Kidney (tissue), 14 donors: Measurements from ENCODE around the gene PRAMEF13. TPM values are rescaled to one million over a fixed set of nuclear protein-coding genes. Genes with fewer than 3 reads are reported as not detected.
A peak's percentile ranks its signal among the peaks of the same experiment; 100 is the strongest.
"Not testable (repeated sequence)": the region's sequence is repeated elsewhere in the genome, so short reads cannot be mapped to it uniquely, and the experiment has no call there.

Experiments used
- DNase-seq, 5 donors: peaks; one replicate each; pipeline ENCODE4 v3.0.0-alpha.2; 2013 to 2020
- FAIRE-seq: peaks from 2 replicates; lab custom pipeline; 2012; peaks lifted over from hg19 to GRCh38; lab: Jason Lieb, UNC
- H3K27ac ChIP-seq, 2 donors: one replicate each; pipeline ENCODE4 v1.7.0; 2013; ENCODE audit warnings: low read depth in 2 of 2, low read length in 2 of 2, inconsistent platforms in 1 of 2
- H3K27me3 ChIP-seq: one replicate; pipeline ENCODE4 v1.7.1; 2013; ENCODE audit warnings: low read length, inconsistent platforms; ENCODE audit not compliant: control insufficient read depth, insufficient read depth
- H3K36me3 ChIP-seq, 3 donors: one replicate each; pipeline versions ENCODE4 v1.7.0 to v1.7.1; 2013; ENCODE audit warnings: low read length in 3 of 3, control low read depth in 1 of 3, inconsistent platforms in 1 of 3; ENCODE audit not compliant: insufficient read depth in 3 of 3, control insufficient read depth in 2 of 3
- H3K4me1 ChIP-seq, 3 donors: one replicate each; pipeline versions ENCODE4 v1.7.0 to v1.7.1; 2013; ENCODE audit warnings: low read length in 3 of 3, inconsistent platforms in 1 of 3, low read depth in 1 of 3; ENCODE audit not compliant: control insufficient read depth in 2 of 3, insufficient read depth in 2 of 3
- H3K4me3 ChIP-seq, 3 donors: one replicate each; pipeline versions ENCODE4 v1.7.0 to v1.8.1; 2013; ENCODE audit warnings: low read length in 3 of 3, control low read depth in 1 of 3, inconsistent platforms in 1 of 3
- H3K9ac ChIP-seq, 3 donors: one replicate each; pipeline versions ENCODE4 v1.7.0 to v1.7.1; 2013; ENCODE audit warnings: low read length in 3 of 3, control low read depth in 1 of 3, inconsistent platforms in 1 of 3
- H3K9me3 ChIP-seq, 3 donors: one replicate each; pipeline versions ENCODE4 v1.7.0 to v1.7.1; 2013; ENCODE audit warnings: low read length in 3 of 3, control low read depth in 1 of 3, inconsistent platforms in 1 of 3; ENCODE audit not compliant: control insufficient read depth in 2 of 3, insufficient read depth in 1 of 3
- CTCF ChIP-seq: IDR thresholded peaks from 3 replicates; pipeline ENCODE4 v1.5.1; 2012; ENCODE audit warnings: mild to moderate bottlenecking, moderate library complexity, borderline replicate concordance; ENCODE audit not compliant: insufficient read depth; ENCODE audit errors: extremely low read depth
- intact Hi-C: fragments of 100-400 bp; cut with DNase I; formaldehyde crosslinking; loops from one replicate; pipeline ENCODE4 v1.11.1; 2022
- polyA plus RNA-seq: library from polyadenylated mRNA; stranded (reverse); fragments of 350-450 nt; fragmentation: Illumina TruSeq; extraction: RNeasy Lipid Tissue Mini Kit (QIAGEN cat#74804); gene quantifications from one replicate; pipeline ENCODE4 v1.2.3, GENCODE V29; 2014; ENCODE audit warnings: low read depth, low replicate concordance; ENCODE audit not compliant: insufficient read depth
- total RNA-seq: library from RNA; stranded (reverse); fragmentation: NEBNext Ultra II Directional; extraction: Animal tissue kit (Norgen Biotek cat#: 25700); gene quantifications from one replicate; pipeline ENCODE4 v1.2.1, GENCODE V29; 2021
- donor health status: control.
- donor health status: control.
- donor health status: control.
- donor health status: control.
- donor health status: control.
- donor health status: DM: yes; HTN: yes; CAD: no.
- donor health status: Normal renal cell carcinoma (clear cell type).

Gene PRAMEF13
- total and polyA plus RNA-seq, 2 donors from 2014 or later: not detected

GRCh38 chr1:13225675-13226204 is 24.5 kb upstream of the PRAMEF13 start, which contains the start of gene PRAMEF18:
TSS of gene PRAMEF18 (minus strand) at chr1:13226154. CDS start at chr1:13226106, 48 bp downstream.
- H3K4me3 ChIP-seq, H3K9ac ChIP-seq, intact Hi-C loops, H3K9me3 ChIP-seq, FAIRE-seq, H3K36me3 ChIP-seq, H3K27me3 ChIP-seq, H3K4me1 ChIP-seq, H3K27ac ChIP-seq: not testable (repeated sequence)
- DNase-seq: peak in 1 of 5 donors; percentile 51

GRCh38 chr1:13224480-13225060 is 23.4 kb upstream of the PRAMEF13 start:
- FAIRE-seq: no peak

GRCh38 chr1:13222788-13223187 is 21.6 kb upstream of the PRAMEF13 start:
- H3K36me3 ChIP-seq, H3K27me3 ChIP-seq, intact Hi-C loops, FAIRE-seq, H3K4me1 ChIP-seq, H3K9me3 ChIP-seq, H3K27ac ChIP-seq, DNase-seq, H3K4me3 ChIP-seq, H3K9ac ChIP-seq: not testable (repeated sequence)

More at GRCh38 chr1:13224480-13225060, 23.4 kb upstream of the PRAMEF13 start:
- H3K9ac ChIP-seq: no peak overlapping the region
- no peak overlapping the region for H3K27ac ChIP-seq
- H3K27me3 ChIP-seq: no peaks in the 10 kb centered on the region
- no peak for DNase-seq
- TF ChIP-seq CTCF: no peak
- no peaks in the 10 kb centered on the region for H3K4me1 ChIP-seq
- no peak overlapping the region for H3K4me3 ChIP-seq
- intact Hi-C loops: no loop called here
- no peaks in the 10 kb centered on the region for H3K9me3 ChIP-seq
- H3K36me3 ChIP-seq: no peaks in the 10 kb centered on the region

- intact Hi-C loops, DNase-seq, FAIRE-seq, H3K36me3 ChIP-seq, H3K4me3 ChIP-seq, H3K9ac ChIP-seq, H3K27me3 ChIP-seq, H3K4me1 ChIP-seq, H3K27ac ChIP-seq, H3K9me3 ChIP-seq: not testable (repeated sequence)
Observed at GRCh38 chr1:13219203-13219602, 18.0 kb upstream of the PRAMEF13 start.

GRCh38 chr1:13216619-13217018 is 15.4 kb upstream of the PRAMEF13 start:
- H3K27ac ChIP-seq, H3K27me3 ChIP-seq, FAIRE-seq, H3K9ac ChIP-seq, H3K9me3 ChIP-seq, H3K4me1 ChIP-seq, H3K36me3 ChIP-seq, DNase-seq, H3K4me3 ChIP-seq, intact Hi-C loops: not testable (repeated sequence)

- DNase-seq, H3K4me3 ChIP-seq, H3K4me1 ChIP-seq, intact Hi-C loops, H3K27ac ChIP-seq, H3K9ac ChIP-seq, FAIRE-seq, H3K27me3 ChIP-seq, H3K9me3 ChIP-seq, H3K36me3 ChIP-seq: not testable (repeated sequence)
Observed at GRCh38 chr1:13208712-13209111, 7.5 kb upstream of the PRAMEF13 start.

GRCh38 chr1:13171548-13171947 is 29.7 kb downstream of the PRAMEF13 start, which contains the start of gene PRAMEF9:
TSS of gene PRAMEF9 (plus strand) at chr1:13171848. CDS start at chr1:13175281, 3,433 bp downstream.
- H3K27ac ChIP-seq, H3K4me1 ChIP-seq, FAIRE-seq, H3K27me3 ChIP-seq, H3K9me3 ChIP-seq, H3K4me3 ChIP-seq, H3K9ac ChIP-seq, intact Hi-C loops, H3K36me3 ChIP-seq, DNase-seq: not testable (repeated sequence)
